SW480 (cell line): ENCODE data around the gene MAPK8IP1.

ENCODE experiments used
- DNase-seq: peaks from one replicate; pipeline ENCODE4 v3.0.0-alpha.2; 2016; ENCODE audit warnings: low spot score

Gene MAPK8IP1

GRCh38 chr11:45945397-45945999 lies 60.0 kb downstream of the MAPK8IP1 start:
- no peak for DNase-seq

GRCh38 chr11:45947885-45948284 lies 62.4 kb downstream of the MAPK8IP1 start:
- no peak for DNase-seq

- DNase-seq = no peak
Observed at GRCh38 chr11:45948356-45948755, 62.9 kb downstream of the MAPK8IP1 start.

- DNase-seq = no peak
Observed at GRCh38 chr11:45949992-45950407, 64.5 kb downstream of the MAPK8IP1 start.
